B cell (primary cell): ENCODE data around the gene MMRN2. TPM values are rescaled to one million over a fixed set of nuclear protein-coding genes. Genes with fewer than 3 reads are reported as not detected.

ENCODE experiments used
- ATAC-seq: fragments of 200-7000 bp; cut with Tn5 transposase; one replicate; pipeline ENCODE4 v1.10.0; 2021; ENCODE audit warnings: low read depth, mild to moderate bottlenecking, moderate number of reproducible peaks, moderate library complexity
- CTCF ChIA-PET: fragments of 350-600 bp; sonication (Branson Sonifier 250); formaldehyde crosslinking; loops from one replicate; lab custom pipeline; 2021; ENCODE audit warnings: antibody characterized with exemption, inconsistent platforms; lab: Charles Lee
- POLR2A ChIA-PET: fragments of 350-600 bp; sonication (Branson Sonifier 250); formaldehyde crosslinking; loops from one replicate; lab custom pipeline; 2021; ENCODE audit warnings: antibody characterized with exemption; lab: Charles Lee
- DNase-seq: peaks from one replicate; pipeline ENCODE4 v3.0.0; 2013
- H2AFZ ChIP-seq: 2 replicates; pipeline ENCODE4 v1.6.1; 2012; ENCODE audit warnings: mild to moderate bottlenecking, low read depth, low read length; ENCODE audit not compliant: insufficient read depth, poor library complexity, severe bottlenecking
- H3K27ac ChIP-seq, 2 donors: 1 replicate in 1 of 2; 2 replicates in 1 of 2; pipeline ENCODE4 v1.5.1; 2012 to 2013; ENCODE audit warnings: low read length in 2 of 2, mild to moderate bottlenecking in 2 of 2, moderate library complexity in 1 of 2
- H3K27me3 ChIP-seq, 4 experiments: fragments of 200-600 bp in 1 of 4; sonication (generic) in 1 of 4; replicated peaks in 1 of 4; 1 replicate in 2 of 4; 2 replicates in 2 of 4; pipeline versions ENCODE4 v1.6.1 to v1.7.0; 2013 to 2016; ENCODE audit warnings: low read length in 3 of 4, mild to moderate bottlenecking in 2 of 4, mixed read lengths in 1 of 4, moderate library complexity in 1 of 4; ENCODE audit not compliant: insufficient read depth in 4 of 4, control insufficient read depth in 3 of 4; ENCODE audit errors: control extremely low read depth in 1 of 4
- H3K36me3 ChIP-seq, 2 experiments: replicated peaks in 1 of 2; 1 replicate in 1 of 2; 2 replicates in 1 of 2; pipeline versions ENCODE4 v1.6.1 to v1.7.1; 2013; ENCODE audit warnings: low read length in 1 of 2; ENCODE audit not compliant: insufficient read depth in 2 of 2, control insufficient read depth in 1 of 2; ENCODE audit errors: control extremely low read depth in 1 of 2, extremely low read depth in 1 of 2
- H3K4me1 ChIP-seq, 2 donors: fragments of 200-600 bp in 1 of 2; sonication (generic) in 1 of 2; 1 replicate in 1 of 2; 2 replicates in 1 of 2; pipeline versions ENCODE4 v1.5.1 to v1.6.1; 2013 to 2017; ENCODE audit warnings: low read length in 2 of 2; ENCODE audit not compliant: control insufficient read depth in 2 of 2, insufficient read depth in 2 of 2
- H3K4me2 ChIP-seq: replicated peaks from 2 replicates; pipeline ENCODE3; 2012; ENCODE audit warnings: mild to moderate bottlenecking, low read depth, low read length; ENCODE audit not compliant: poor library complexity, severe bottlenecking
- H3K4me3 ChIP-seq, 5 experiments: fragments of 200-600 bp in 1 of 5; sonication (generic) in 1 of 5; 1 replicate in 3 of 5; 2 replicates in 2 of 5; pipeline versions ENCODE4 v1.5.1 to v1.7.0; 2011 to 2016; ENCODE audit warnings: low read length in 4 of 5, mild to moderate bottlenecking in 4 of 5, low read depth in 2 of 5, control low read depth in 1 of 5, moderate library complexity in 1 of 5; ENCODE audit not compliant: insufficient read depth in 1 of 5; ENCODE audit errors: control extremely low read depth in 1 of 5, extremely low read depth in 1 of 5
- H3K79me2 ChIP-seq: fragments of 200-600 bp; sonication (generic); one replicate; pipeline ENCODE4 v1.6.0; 2016; ENCODE audit warnings: low read length; ENCODE audit not compliant: control insufficient read depth, insufficient read depth
- H3K9ac ChIP-seq: fragments of 200-600 bp; sonication (generic); 2 replicates; pipeline ENCODE4 v1.6.1; 2017; ENCODE audit warnings: mild to moderate bottlenecking, low read length, moderate library complexity
- H3K9me3 ChIP-seq, 3 donors: one replicate each; pipeline versions ENCODE4 v1.6.1 to v1.7.1; 2013; ENCODE audit warnings: low read length in 2 of 3; ENCODE audit not compliant: control insufficient read depth in 2 of 3, insufficient read depth in 1 of 3; ENCODE audit errors: control extremely low read depth in 1 of 3
- H4K20me1 ChIP-seq: 2 replicates; pipeline ENCODE4 v1.6.0; 2012; ENCODE audit warnings: mild to moderate bottlenecking, low read length; ENCODE audit not compliant: insufficient read depth, control insufficient read depth, poor library complexity, severe bottlenecking
- H3K27ac Mint-ChIP-seq: one replicate; pipeline ENCODE4 v1.8.0; 2021; ENCODE audit warnings: mixed read lengths
- H3K27me3 Mint-ChIP-seq: one replicate; pipeline ENCODE4 v1.8.0; 2021; ENCODE audit warnings: mixed read lengths
- H3K4me1 Mint-ChIP-seq: one replicate; pipeline ENCODE4 v1.8.0; 2021; ENCODE audit warnings: mixed read lengths
- H3K4me3 Mint-ChIP-seq: one replicate; pipeline ENCODE4 v1.8.0; 2021; ENCODE audit warnings: mixed read lengths
- H3K9me3 Mint-ChIP-seq: one replicate; pipeline ENCODE4 v1.8.0; 2022; ENCODE audit warnings: mixed read lengths; ENCODE audit not compliant: insufficient read depth
- CTCF ChIP-seq: fragments of 200-600 bp; IDR thresholded peaks from one replicate; pipeline ENCODE4 v1.8.0; 2022; ENCODE audit warnings: antibody characterized with exemption, mild to moderate bottlenecking
- EZH2 ChIP-seq: IDR thresholded peaks from 2 replicates; pipeline ENCODE4 v1.6.1; 2012; ENCODE audit warnings: borderline replicate concordance, low read depth, mild to moderate bottlenecking, moderate library complexity, low read length; ENCODE audit not compliant: insufficient read depth, poor library complexity, severe bottlenecking
- WGBS: methylation state at CpG from one replicate; pipeline ENCODE4 v1.1.5; 2013; ENCODE audit warnings: missing lambda C conversion rate; ENCODE audit not compliant: insufficient coverage; 5-methylcytosine and 5-hydroxymethylcytosine counted together
- intact Hi-C: fragments of 100-400 bp; cut with micrococcal nuclease; formaldehyde crosslinking; loops from one replicate; pipeline ENCODE4 v1.10.0; 2022
- polyA plus RNA-seq: library from polyadenylated mRNA; depleted of rRNA; stranded (reverse); fragments of >200 nt; gene quantifications from 2 replicates; pipeline ENCODE4 v1.2.3, GENCODE V29; 2012
- total RNA-seq, 2 donors: library from RNA; stranded (reverse); fragments of 120-200 nt in 1 of 2; gene quantifications; 1 replicate in 1 of 2; 2 replicates in 1 of 2; pipeline versions ENCODE4 v1.2.3 to v1.2.4, GENCODE V29; 2013 to 2022

Gene MMRN2
- total and polyA plus RNA-seq, 2 donors (not counting 1 experiment from before 2014, with no cell fraction given), result 1.0 to 1.1 TPM

GRCh38 chr10:86942441-86943315, 14.7 kb downstream of the MMRN2 start:
- intact Hi-C loops, result no loop called here
- Histone ChIP-seq H3K4me2 (no peak overlapping the region), H3K36me3 (no peaks in the 10 kb centered on the region), H4K20me1 (no peaks in the 10 kb centered on the region), H3K9ac (no peak overlapping the region), H3K79me2 (no peaks in the 10 kb centered on the region), H3K27ac (no peak overlapping the region), H3K4me3 (no peak overlapping the region), H3K9me3 (peaks cover 0 to 5% (median 0%) of the 10 kb centered on the region in 3 donors), H3K4me1 (peaks cover 0 to 4% of the 10 kb centered on the region in 2 donors), H3K27me3 (peaks cover 0 to 10% (median 0%) of the 10 kb centered on the region in 4 experiments), H2AFZ (no peak overlapping the region)
- POLR2A ChIA-PET, result no interaction called here
- DNase-seq (no peak), ATAC-seq (no peak)
- WGBS, result 95% methylated on average over 91 of the region's 94 CpGs
- Mint-ChIP-seq H3K9me3 (no peaks in the 10 kb centered on the region), H3K27ac (no peak overlapping the region), H3K27me3 (peaks cover 7% of the 10 kb centered on the region), H3K4me3 (no peak overlapping the region), H3K4me1 (no peaks in the 10 kb centered on the region)
- CTCF ChIA-PET, result interaction anchor here (0.7 to 1.2 kb wide), 2 partner anchors 24 to 32 kb away, joined by 3 read pairs; no protein-coding TSS in a partner anchor
- TF ChIP-seq CTCF (no peak), EZH2 (no peak)

- ATAC-seq (no peak), DNase-seq (no peak)
- Mint-ChIP-seq H3K9me3 (no peaks in the 10 kb centered on the region), H3K27me3 (peaks cover 6% of the 10 kb centered on the region), H3K4me1 (no peaks in the 10 kb centered on the region), H3K4me3 (no peak overlapping the region), H3K27ac (no peak overlapping the region)
- TF ChIP-seq EZH2 (no peak), CTCF (no peak)
- CTCF ChIA-PET, result interaction anchor here (1.2 to 4.3 kb wide), 2 partner anchors 25 to 27 kb away, joined by 3 to 19 read pairs; partner anchors contain the start of gene ADIRF
- Histone ChIP-seq H3K27me3 (peaks cover 0 to 8% (median 0%) of the 10 kb centered on the region in 4 experiments), H3K4me1 (peaks cover 0 to 4% of the 10 kb centered on the region in 2 donors), H3K4me2 (no peak overlapping the region), H2AFZ (no peak overlapping the region), H3K36me3 (no peaks in the 10 kb centered on the region), H4K20me1 (no peaks in the 10 kb centered on the region), H3K27ac (no peak overlapping the region), H3K4me3 (no peak overlapping the region), H3K9ac (no peak overlapping the region), H3K79me2 (no peaks in the 10 kb centered on the region), H3K9me3 (peaks cover 0 to 5% (median 0%) of the 10 kb centered on the region in 3 donors)
- POLR2A ChIA-PET, result no interaction called here
- 93% methylated on average over 14 of the region's 14 CpGs for WGBS
- intact Hi-C loops, result no loop called here
These were observed 15.4 kb downstream of the MMRN2 start for GRCh38 chr10:86941991-86942421.
